ENCODE data around the gene GJB6.
A peak's percentile ranks its signal among the peaks of the same experiment; 100 is the strongest.

GJB6 gene

DNA sequence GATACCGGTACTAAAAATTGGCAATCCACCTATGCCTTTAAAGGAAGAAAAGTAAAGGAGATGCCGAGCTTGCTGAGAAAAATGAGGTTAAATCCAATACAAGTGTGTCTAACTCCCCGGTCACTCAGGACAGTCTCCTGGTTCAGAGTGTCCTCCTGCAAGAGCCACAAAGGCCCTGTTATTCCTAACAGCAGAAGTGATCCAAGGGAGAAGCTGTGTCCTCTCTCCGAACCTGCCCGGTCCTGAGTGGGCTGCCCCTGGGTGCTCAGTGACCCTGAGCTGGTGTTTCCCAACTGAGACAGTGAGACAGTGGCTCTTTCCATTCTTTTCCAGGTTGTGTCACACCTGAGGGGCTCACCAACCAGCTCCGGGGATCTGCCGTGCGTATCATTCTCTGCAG lies 4.8 kb downstream of the GJB6 start:
- FAIRE-seq = no peak

GRCh38 chr13:20222553-20222952 lies 9.6 kb downstream of the GJB6 start:
- FAIRE-seq = no peak

- FAIRE-seq = no peak
Observed at GRCh38 chr13:20221772-20222171, 10.3 kb downstream of the GJB6 start.

GRCh38 chr13:20219577-20219976 lies 12.5 kb downstream of the GJB6 start:
- FAIRE-seq = no peak

DNA sequence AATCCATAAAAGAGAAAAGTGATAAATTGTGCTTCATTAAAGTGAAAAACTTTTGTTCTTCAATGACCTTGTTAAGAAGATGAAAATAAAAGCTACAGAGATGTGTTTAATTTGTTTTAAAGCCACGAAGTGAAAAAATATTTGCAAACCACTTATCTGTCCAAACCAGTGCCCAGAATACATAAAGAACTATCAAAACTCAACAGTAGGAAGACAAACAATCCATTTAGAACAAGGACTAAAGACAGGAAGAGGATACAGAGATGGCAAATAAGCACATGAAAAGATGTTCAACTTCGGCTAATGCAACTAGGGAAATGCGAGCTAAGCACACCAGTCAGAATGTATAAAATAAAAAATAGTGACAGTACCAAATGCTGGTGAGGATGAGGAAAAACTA lies 15.0 kb downstream of the GJB6 start:
- no peak for FAIRE-seq

DNA sequence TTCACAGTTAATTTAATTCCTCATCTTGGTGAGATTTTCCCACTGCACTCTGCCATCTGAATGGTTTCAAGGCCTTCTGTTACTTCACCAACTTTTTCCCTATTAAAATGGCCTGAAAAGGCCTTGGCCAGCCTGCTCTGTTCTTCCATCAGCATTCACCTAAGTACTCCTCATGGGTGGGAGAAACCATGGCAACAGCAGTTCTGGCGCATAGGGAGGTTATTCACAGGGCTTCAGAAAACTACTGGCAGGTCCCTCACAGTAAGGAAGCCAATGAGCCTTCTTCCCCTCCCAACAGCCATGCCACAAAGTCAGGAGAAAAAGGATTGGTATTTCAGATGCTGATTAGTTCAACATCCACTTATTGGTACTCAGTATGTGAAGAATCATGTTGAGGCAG lies 22.2 kb downstream of the GJB6 start:
- no peak for FAIRE-seq

DNA sequence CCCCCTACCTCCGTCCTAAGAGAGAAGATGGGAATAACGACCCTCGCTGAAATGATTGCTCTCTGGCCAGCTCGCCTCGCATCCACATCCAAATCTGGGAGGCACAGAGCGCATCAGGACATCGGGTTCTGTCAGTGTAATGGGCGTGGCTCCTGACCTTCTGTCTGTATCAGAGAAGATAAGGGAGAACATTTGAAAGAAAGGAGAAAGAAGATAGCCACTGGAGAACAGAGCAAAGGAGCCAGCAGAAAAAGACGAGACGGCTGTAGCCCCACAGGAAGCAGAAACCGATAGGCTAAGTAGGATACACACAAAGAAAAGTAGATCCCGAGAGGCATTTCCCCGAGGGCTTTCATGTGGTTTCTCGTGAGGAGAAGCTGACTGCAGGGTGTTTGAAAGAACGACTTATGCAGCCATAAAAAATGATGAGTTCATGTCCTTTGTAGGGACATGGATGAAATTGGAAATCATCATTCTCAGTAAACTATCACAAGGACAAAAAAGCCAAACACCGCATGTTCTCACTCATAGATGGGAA lies 25.4 kb downstream of the GJB6 start:
- no peak for FAIRE-seq

DNA sequence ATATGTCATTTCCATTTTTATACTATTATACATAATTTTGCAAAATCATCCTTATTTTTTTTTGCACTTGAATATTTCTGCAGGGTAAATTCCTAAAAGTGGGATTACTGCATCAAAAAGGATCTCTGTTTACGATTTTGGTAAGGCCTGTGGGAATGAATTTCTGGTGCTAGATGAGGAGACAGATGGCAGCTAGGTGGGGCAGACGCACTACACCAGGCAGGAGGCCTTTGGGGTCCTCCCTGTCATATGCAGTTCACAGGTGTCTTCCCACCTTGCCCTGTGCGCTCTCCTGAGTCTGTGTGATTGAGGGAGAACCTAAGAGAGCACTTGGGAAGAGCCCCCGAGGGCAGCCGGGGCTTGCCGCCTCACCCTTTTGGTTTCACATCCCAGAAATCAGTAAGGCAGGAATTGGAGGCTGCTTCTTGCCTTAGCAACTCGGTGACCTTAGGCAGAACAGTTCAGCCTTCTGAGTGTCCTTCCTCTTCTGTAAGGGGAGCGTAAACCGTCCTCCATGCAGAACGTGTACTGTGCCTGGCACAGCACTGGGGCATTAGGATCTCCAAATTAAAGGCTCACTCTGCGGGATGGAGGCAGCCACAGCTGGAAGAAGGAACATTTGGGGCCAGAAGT lies 25.9 kb downstream of the GJB6 start:
- FAIRE-seq = no peak

DNA sequence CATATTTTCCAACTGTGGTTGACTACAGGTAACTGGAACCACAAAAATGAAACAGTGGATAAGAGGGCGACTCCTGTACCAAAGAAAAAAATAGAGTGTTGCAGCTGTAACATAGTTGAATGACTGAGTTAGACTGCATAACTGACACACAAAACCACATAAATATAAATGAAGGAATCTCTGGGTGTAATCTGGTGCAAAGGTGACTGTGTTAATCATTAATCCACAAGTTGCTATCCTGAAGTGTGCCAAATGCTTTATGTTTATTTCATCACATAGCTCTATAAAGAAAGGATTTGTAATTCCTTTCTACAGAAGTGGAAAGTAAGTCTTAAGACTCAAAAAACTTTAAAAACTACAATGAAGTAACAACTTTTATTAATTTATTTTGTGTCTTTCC lies 33.3 kb downstream of the GJB6 start:
- no peak for FAIRE-seq

DNA sequence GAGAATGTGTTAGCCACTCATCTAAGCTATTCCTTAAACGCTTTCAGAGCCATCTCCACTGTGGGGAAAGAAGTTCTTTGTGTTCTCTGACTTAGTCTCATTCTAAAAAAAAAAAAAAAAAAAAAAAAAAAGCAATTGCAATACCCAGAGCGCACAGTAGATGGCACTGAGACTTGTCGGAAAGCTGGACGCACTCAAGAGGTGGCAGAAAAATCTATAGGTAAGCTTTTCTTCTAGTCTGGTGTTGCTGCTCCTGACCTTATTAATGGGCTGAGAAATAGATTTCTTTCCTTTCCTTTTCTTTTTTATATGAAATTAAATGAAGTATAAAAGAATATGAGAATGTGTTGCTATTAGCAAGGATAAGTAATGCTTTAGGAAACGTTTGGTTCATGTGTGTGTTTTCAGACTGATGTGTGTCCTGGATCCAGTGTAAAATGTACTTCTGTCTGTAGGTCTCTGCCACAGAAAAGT lies 34.7 kb downstream of the GJB6 start:
- peak; percentile 92 for FAIRE-seq

- no peak for FAIRE-seq
Observed at GRCh38 chr13:20195801-20196200, 36.3 kb downstream of the GJB6 start.

GRCh38 chr13:20193907-20194631 lies 38.0 kb downstream of the GJB6 start:
- no peak for FAIRE-seq

DNA sequence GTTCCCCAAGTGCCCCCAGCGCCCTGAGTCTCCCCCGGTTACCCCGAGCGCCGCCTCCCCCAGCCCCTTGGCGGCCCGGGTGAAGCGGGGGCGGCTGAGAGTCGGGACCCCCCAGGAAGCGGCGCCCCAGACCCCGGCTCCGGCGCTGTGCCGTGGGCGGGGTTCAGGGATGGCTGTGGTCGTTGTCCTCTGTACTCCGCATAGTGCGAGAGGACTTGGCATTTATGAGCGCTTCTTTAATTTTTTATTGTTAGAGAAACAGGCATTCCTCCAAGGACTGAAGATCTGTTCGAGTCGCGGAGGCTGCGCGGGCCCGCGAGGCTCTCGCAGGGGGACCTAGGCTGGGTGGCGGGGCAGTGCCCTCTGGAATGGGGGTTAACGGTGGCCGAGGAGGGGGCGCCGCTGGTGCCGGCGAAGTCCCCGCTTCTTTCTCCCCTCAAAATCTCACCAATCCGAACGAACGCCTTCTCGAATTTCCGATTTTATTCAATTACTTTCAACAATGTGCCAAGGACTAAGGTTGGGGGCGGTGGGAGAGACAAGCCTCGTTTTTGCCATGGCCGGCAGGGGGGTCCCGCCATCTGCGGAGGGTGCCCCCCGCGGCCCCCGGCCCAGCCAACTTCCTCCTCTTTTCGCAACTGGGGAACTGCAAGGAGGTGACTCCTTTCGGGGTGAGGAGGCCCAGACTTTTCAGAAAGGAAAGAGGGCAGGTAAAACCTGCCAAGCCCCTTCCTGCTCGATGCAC lies 38.8 kb downstream of the GJB6 start:
- FAIRE-seq = no peak

GRCh38 chr13:20192836-20193161 lies 39.3 kb downstream of the GJB6 start, which contains the start of gene GJB2:
GJB2 (minus strand) TSS chr13:20192938; CDS start chr13:20189581, 3,357 bp downstream.
- no peak for FAIRE-seq

DNA sequence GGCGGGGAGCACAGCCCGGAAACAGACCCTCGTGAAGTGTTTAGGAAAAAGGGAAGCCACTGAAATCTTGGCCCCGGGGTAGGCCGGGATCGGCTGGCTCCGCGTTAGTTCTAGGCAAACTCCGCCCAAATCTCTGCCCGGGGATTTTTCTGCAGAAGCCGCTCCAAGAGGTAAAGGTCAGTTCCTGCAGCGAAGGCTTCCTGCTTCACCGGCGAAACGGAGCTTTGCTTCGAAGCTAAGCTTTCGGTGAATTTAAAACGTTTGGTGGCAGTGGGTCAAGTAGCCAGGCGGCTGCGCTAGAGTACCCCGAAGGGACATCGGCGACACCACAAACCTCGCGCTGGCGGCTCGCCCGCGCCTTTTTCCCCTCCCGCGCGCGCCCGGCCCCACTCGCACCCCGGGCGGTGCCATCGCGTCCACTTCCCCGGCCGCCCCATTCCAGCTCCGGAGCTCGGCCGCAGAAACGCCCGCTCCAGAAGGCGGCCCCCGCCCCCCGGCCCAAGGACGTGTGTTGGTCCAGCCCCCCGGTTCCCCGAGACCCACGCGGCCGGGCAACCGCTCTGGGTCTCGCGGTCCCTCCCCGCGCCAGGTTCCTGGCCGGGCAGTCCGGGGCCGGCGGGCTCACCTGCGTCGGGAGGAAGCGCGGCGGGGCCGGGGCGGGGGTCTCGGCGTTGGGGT lies 39.8 kb downstream of the GJB6 start:
- FAIRE-seq = no peak

GRCh38 chr13:20191311-20192157 lies 40.6 kb downstream of the GJB6 start:
- no peak for FAIRE-seq

DNA sequence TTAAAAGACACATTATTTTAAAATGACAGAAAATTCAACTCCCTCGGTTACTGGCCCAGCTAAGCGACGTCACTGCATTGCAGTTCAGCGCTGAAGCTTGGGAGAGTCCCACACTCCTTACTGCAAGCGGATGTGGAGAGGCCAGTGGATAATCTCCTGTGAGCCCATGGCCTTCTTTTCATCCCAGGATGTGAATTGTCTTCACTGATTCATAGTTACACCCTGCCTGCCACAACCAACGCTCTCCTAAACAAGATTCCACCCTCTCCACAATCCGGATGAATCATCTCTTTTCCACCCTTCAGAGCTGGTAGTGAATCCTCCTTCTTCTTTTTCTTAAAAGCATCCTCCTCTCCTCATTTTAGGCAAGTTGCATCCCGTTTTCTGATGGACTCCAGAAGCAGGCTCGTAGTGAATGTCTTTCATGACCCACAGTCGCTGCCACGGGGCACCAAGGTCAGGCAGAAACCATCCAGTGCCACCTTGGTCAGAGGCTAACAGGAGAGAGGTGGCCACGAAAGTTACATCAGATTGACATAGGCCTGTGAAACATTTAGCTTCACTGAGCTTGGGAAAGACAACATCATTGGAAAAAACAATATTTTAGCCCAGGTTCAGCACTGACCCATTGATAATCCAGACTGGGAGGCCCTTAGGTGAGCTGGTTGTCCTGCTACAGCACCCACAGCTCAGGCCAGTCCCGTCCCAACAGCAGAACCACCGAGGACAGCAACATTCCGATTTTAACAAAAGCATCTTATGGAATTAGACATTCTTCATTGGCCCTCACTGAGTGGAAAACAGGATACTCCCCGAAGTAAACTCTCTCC lies 41.4 kb downstream of the GJB6 start:
- FAIRE-seq = no peak

- FAIRE-seq = no peak
Observed at GRCh38 chr13:20190076-20190475, 42.0 kb downstream of the GJB6 start.

DNA sequence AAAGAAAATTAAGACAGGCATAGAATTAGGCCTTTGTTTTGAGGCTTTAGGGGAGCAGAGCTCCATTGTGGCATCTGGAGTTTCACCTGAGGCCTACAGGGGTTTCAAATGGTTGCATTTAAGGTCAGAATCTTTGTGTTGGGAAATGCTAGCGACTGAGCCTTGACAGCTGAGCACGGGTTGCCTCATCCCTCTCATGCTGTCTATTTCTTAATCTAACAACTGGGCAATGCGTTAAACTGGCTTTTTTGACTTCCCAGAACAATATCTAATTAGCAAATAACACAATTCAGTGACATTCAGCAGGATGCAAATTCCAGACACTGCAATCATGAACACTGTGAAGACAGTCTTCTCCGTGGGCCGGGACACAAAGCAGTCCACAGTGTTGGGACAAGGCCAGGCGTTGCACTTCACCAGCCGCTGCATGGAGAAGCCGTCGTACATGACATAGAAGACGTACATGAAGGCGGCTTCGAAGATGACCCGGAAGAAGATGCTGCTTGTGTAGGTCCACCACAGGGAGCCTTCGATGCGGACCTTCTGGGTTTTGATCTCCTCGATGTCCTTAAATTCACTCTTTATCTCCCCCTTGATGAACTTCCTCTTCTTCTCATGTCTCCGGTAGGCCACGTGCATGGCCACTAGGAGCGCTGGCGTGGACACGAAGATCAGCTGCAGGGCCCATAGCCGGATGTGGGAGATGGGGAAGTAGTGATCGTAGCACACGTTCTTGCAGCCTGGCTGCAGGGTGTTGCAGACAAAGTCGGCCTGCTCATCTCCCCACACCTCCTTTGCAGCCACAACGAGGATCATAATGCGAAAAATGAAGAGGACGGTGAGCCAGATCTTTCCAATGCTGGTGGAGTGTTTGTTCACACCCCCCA lies 43.2 kb downstream of the GJB6 start:
- no peak for FAIRE-seq

DNA sequence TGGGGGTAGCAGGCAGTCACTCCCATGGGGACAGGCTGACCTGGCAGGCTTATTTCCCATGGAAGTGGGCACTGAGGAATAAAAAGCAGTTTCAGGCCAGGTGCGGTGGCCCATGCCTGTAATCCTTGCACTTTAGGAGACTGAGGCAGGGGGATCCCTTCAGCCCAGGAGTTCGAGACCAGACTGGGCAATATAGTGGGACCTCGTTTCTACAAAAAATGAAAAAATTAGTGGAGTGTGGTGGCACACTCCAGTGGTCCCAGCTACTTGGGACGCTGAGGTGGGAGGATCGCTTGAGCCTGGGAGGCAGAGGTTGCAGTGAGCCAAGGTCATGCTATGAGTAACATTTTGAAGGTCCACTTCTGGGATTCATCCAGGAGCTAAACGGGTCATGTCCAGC lies 45.3 kb downstream of the GJB6 start:
- FAIRE-seq = no peak

All from colon (tissue), 2 donors.